Measurements from ENCODE around the gene BIRC5.

DNA sequence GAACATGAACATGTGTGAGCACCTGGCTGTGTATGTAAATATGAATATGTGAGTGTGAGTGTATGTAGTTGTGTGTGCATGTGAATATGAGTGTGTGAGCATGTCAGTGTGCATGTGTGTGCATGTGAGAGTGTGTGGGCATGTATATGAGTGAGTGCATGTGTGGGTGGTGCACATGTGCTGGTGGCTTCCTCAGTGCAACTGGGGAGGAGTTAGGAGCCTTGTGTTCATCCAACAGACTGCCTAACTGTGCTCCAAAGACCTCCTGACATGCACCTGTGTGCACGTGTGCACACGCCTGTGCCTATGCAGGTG lies 18.8 kb downstream of the BIRC5 start:
- TF ChIP-seq POLR2AphosphoS5 (IDR thresholded peaks at IDR 0.05; ENCODE audit: borderline replicate concordance, low read depth, low read length) = no peak
- TF ChIP-seq EZH2 (IDR thresholded peaks at IDR 0.05) = no peak

Data from SK-N-MC (cell line).